Measurements from ENCODE around the gene SLC13A3. TPM values are rescaled to one million over a fixed set of nuclear protein-coding genes. Genes with fewer than 3 reads are reported as not detected.

SLC13A3 gene
- total RNA-seq, 3 donors from 2014 or later: 1.3 to 2.9 (median 1.6) TPM

DNA sequence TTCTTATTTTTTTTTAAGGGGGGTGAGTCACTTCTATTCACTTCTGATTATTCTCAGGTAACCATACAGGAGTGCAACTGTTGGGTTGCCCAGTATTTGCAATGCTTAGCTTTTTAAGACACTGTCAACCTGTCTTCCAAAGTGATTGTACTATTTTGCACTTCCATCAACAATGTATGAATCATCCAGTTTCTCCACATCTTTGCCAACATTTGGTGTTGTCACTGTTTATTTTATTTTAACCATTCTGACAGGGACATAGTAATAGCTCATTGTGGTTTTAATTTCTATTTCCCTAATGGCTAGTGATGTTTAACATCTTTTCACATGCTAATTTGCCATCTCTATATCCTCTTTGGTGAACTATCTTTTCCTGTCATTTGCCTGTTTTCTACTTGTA is 1.4 kb upstream of the SLC13A3 start:
- Histone ChIP-seq H3K27ac (no peak overlapping the region), H3K9me3 (no peaks in the 10 kb centered on the region), H3K4me1 (no peaks in the 10 kb centered on the region), H3K4me3 (no peak overlapping the region), H3K36me3 (no peaks in the 10 kb centered on the region), H3K27me3 (peaks cover 0 to 4% of the 10 kb centered on the region in 2 donors)
- TF ChIP-seq POLR2AphosphoS5 (IDR thresholded peaks at IDR 0.05) (no peak), CTCF (IDR thresholded peaks at IDR 0.05) (no peak), POLR2A (IDR thresholded peaks at IDR 0.05) (no peak)
- no peak for DNase-seq (ENCODE audit: low spot score in 2 of 2)
- intact Hi-C loops (cut with DNase I; ENCODE audit: low total_unique reads): no loop called here

DNA sequence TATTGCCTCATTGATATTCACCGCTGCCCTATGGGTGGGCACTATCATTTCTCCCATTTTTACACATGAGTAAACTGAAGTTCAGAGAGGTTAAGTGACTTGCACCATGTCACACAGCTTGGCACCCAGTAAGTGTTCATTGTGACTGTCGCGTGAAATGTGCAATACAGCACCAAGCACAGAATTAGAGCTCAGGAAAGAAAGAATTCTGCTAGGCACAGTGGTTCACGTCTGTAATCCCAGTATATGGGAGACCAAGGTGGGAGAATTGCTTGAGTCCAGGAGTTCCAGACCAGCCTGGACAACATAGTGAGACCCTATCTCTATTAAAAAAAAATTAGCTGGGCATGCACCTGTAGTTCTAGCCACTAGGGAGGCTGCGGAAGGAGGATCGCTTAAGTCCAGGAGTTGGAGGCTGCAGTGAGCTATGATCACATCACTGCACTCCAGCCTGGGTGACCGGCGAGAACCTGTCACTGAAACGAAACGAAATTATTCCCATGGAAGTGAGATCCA is 626 bp downstream of the SLC13A3 start:
- H3K27ac ChIP-seq: no peak overlapping the region
- H3K4me1 ChIP-seq: no peaks in the 10 kb centered on the region
- H3K9me3 ChIP-seq: no peaks in the 10 kb centered on the region
- no peaks in the 10 kb centered on the region for H3K36me3 ChIP-seq
- intact Hi-C loops (cut with DNase I; ENCODE audit: low total_unique reads): no loop called here
- H3K27me3 ChIP-seq: peaks cover 0 to 4% of the 10 kb centered on the region in 2 donors
- no peak overlapping the region for H3K4me3 ChIP-seq
- no peak for TF ChIP-seq POLR2A (IDR thresholded peaks at IDR 0.05)
- no peak for TF ChIP-seq CTCF (IDR thresholded peaks at IDR 0.05)
- TF ChIP-seq POLR2AphosphoS5 (IDR thresholded peaks at IDR 0.05): no peak
- no peak for DNase-seq (ENCODE audit: low spot score in 2 of 2)

DNA sequence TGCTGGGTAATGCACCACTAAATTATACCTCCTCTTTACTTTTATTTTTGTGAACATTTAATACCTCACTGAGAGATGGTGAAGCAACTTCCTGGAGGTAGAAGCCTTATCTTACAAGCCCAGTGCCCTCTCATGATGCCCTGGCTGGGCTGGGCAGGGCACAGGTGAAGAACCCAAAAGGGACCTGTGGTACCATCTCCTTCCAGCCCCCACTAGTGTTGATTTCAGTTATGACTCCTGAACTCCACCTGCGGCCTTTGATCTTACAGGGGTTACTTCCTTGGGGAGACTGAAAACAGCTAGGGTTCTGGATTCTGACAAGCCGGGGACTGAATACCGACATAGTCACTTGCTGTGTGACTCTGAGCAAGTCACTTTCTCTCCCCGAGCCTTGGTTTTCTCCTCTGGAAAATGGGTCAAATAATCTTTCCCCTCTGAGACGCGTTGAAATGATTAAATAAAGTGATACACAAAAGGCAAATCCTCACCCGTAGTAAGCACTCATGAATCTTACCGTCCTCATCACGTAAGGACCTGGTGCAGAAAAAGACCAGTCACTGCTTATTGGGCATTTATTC is 1.2 kb downstream of the SLC13A3 start:
- Histone ChIP-seq H3K36me3 (no peaks in the 10 kb centered on the region), H3K9me3 (no peaks in the 10 kb centered on the region), H3K27ac (no peak overlapping the region), H3K4me3 (no peak overlapping the region), H3K27me3 (peaks cover 0 to 4% of the 10 kb centered on the region in 2 donors), H3K4me1 (no peaks in the 10 kb centered on the region)
- intact Hi-C loops (cut with DNase I; ENCODE audit: low total_unique reads): no loop called here
- TF ChIP-seq CTCF (IDR thresholded peaks at IDR 0.05) (no peak), POLR2AphosphoS5 (IDR thresholded peaks at IDR 0.05) (no peak), POLR2A (IDR thresholded peaks at IDR 0.05) (no peak)
- DNase-seq (ENCODE audit: low spot score in 2 of 2): no peak

GRCh38 chr20:46649650-46649949 is 1.7 kb downstream of the SLC13A3 start:
- Histone ChIP-seq H3K27me3 (peaks cover 0 to 4% of the 10 kb centered on the region in 2 donors), H3K4me1 (no peaks in the 10 kb centered on the region), H3K36me3 (no peaks in the 10 kb centered on the region), H3K4me3 (no peak overlapping the region), H3K9me3 (no peaks in the 10 kb centered on the region), H3K27ac (no peak overlapping the region)
- intact Hi-C loops (cut with DNase I; ENCODE audit: low total_unique reads): no loop called here
- DNase-seq (ENCODE audit: low spot score in 2 of 2): no peak
- TF ChIP-seq POLR2A (IDR thresholded peaks at IDR 0.05) (no peak), CTCF (IDR thresholded peaks at IDR 0.05) (no peak), POLR2AphosphoS5 (IDR thresholded peaks at IDR 0.05) (no peak)

GRCh38 chr20:46648903-46649649 is 2.2 kb downstream of the SLC13A3 start:
- no peak for TF ChIP-seq CTCF (IDR thresholded peaks at IDR 0.05)
- TF ChIP-seq POLR2AphosphoS5 (IDR thresholded peaks at IDR 0.05): no peak
- no peak for TF ChIP-seq POLR2A (IDR thresholded peaks at IDR 0.05)
- Histone ChIP-seq H3K4me1 (no peaks in the 10 kb centered on the region), H3K27me3 (peaks cover 0 to 4% of the 10 kb centered on the region in 2 donors), H3K27ac (no peak overlapping the region), H3K36me3 (no peaks in the 10 kb centered on the region), H3K4me3 (no peak overlapping the region), H3K9me3 (no peaks in the 10 kb centered on the region)
- intact Hi-C loops (cut with DNase I; ENCODE audit: low total_unique reads): no loop called here
- no peak for DNase-seq (ENCODE audit: low spot score in 2 of 2)
